Left ventricle myocardium inferior (tissue), 1 donor: ENCODE measurements around the gene ARFGAP3. TPM values are rescaled to one million over a fixed set of nuclear protein-coding genes. Genes with fewer than 3 reads are reported as not detected.

ENCODE experiments used
- DNase-seq: peaks from one replicate; pipeline ENCODE4 v3.0.0-alpha.2; 2020
- H3K27ac ChIP-seq: fragments of 200-600 bp; replicated peaks from 2 replicates; pipeline ENCODE4 v1.8.0; 2021
- H3K27me3 ChIP-seq: fragments of 200-600 bp; 2 replicates; pipeline ENCODE4 v1.8.0; 2021; ENCODE audit warnings: low read depth
- H3K36me3 ChIP-seq: fragments of 200-600 bp; 2 replicates; pipeline ENCODE4 v1.8.0; 2021
- H3K4me1 ChIP-seq: fragments of 200-600 bp; 2 replicates; pipeline ENCODE4 v1.8.0; 2021
- H3K4me3 ChIP-seq: fragments of 200-600 bp; 2 replicates; pipeline ENCODE4 v1.8.0; 2021; ENCODE audit warnings: mild to moderate bottlenecking, moderate library complexity
- H3K9me3 ChIP-seq: fragments of 200-600 bp; replicated peaks from 2 replicates; pipeline ENCODE4 v1.8.0; 2021
- intact Hi-C: fragments of 100-400 bp; cut with micrococcal nuclease; formaldehyde crosslinking; loops from one replicate; pipeline ENCODE4 v1.11.0; 2022
- total RNA-seq: library from RNA; stranded (reverse); fragmentation: NEBNext Ultra II Directional; extraction: Animal tissue kit (Norgen Biotek cat#: 25700); gene quantifications from one replicate; pipeline ENCODE4 v1.2.1, GENCODE V29; 2021
- TF ChIP-seq, protein P1 (sequence below): fragments of 200-600 bp; IDR thresholded peaks from 2 replicates; pipeline ENCODE4 v1.8.0; 2021; ENCODE audit warnings: antibody characterized with exemption, mild to moderate bottlenecking, borderline replicate concordance
- donor health status: DM: no; HTN: yes; CAD: no; lungs with severe emphysema.

The ARFGAP3 gene
- total RNA-seq, 1 donor from 2014 or later, result 26.9 TPM

DNA sequence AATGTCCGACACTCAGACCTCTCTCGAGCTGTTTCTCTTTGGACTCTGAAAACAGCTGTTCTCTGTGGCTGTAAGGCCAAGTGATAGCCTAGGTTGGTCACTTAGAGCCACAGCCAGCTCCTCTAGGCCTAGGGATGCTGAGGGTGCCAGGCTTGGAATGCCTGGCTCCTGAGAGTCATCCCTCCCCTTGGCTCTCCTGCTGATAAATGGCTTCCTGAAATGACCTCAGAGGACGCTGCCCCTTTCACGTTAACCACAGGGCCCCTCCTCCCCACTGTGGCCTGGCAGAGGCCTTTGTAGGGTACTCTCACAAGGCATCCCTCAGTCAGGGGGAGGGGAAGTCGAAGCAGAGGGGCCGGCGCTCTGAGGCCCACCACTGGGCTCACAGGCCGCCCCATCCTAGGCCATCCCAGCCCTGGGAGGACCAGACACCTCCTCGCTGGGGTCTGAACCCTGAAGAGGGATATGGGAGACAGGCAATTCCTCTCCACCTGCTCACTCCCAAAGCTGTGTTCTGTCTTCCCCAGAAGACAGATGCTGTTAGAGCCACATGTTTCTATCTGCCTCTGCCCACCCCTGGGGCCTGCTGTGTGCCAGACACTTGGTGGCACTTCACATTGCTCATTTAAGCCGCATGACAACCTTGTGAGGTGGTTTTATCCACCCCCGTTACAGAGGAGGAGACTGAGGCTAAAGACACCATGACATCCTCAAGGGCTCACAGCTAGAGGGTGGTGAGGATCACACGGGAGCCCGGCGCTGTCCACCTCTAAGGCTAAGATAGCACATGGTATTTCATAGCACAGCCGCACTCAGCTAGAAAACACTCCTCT is 50.9 kb downstream of the ARFGAP3 start:
- intact Hi-C loops, result no loop called here
- Histone ChIP-seq H3K27ac (peak overlapping the region; percentile 75), H3K4me1 (peaks cover 44% of the 10 kb centered on the region), H3K36me3 (peaks cover 89% of the 10 kb centered on the region), H3K9me3 (no peaks in the 10 kb centered on the region), H3K4me3 (no peak overlapping the region), H3K27me3 (no peaks in the 10 kb centered on the region)
- TF ChIP-seq, protein P1, sequence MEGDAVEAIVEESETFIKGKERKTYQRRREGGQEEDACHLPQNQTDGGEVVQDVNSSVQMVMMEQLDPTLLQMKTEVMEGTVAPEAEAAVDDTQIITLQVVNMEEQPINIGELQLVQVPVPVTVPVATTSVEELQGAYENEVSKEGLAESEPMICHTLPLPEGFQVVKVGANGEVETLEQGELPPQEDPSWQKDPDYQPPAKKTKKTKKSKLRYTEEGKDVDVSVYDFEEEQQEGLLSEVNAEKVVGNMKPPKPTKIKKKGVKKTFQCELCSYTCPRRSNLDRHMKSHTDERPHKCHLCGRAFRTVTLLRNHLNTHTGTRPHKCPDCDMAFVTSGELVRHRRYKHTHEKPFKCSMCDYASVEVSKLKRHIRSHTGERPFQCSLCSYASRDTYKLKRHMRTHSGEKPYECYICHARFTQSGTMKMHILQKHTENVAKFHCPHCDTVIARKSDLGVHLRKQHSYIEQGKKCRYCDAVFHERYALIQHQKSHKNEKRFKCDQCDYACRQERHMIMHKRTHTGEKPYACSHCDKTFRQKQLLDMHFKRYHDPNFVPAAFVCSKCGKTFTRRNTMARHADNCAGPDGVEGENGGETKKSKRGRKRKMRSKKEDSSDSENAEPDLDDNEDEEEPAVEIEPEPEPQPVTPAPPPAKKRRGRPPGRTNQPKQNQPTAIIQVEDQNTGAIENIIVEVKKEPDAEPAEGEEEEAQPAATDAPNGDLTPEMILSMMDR, result no peak
- DNase-seq, result no peak

DNA sequence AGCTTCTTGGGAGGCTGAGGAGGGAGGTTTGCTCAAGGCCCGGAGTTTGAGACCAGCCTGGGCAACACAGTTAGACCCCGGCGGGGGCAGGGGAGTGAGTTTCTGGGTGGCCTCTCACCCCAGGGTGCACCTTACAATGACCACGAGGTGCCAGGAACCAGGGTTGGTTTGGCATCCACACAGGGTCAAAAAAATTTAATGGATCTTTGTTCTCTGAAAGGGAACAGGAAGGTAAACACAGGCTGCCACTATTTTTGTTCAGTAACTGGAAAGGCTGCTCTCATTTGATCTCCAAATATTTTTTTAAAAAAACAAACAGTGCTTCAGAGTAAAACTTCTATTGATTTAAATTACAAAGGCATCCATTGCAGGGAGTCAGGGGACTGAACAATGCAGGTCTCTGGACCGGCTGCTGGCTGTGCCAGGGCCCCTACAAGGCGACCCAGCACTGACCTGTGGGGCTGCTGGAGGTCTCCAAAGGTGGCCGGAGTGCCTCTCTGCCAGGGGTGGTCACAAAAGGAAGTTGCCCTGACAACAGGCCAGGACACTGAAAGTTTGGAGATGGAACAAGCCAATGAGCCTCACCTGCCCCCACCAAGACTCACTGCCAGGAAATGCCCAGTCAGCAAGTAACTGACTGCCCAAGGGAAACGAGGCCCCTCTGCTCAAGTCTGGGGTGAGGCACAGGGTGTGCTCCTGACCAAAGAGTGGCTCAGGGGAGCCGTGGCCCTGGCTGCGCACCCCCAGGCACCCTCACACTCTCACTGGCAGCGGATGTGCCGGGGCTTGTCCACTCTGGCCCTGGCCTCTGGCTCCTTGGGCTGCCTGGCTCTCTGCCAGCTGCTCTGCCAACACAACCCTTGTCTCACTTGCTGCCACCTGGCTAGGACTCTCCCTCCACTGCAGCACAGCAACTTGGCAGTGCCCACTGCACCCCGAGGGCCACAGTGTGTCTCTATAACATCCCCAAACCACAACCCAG is 51.8 kb downstream of the ARFGAP3 start:
- Histone ChIP-seq H3K9me3 (no peaks in the 10 kb centered on the region), H3K27ac (peak overlapping the region; percentile 75), H3K4me3 (no peak overlapping the region), H3K4me1 (peaks cover 44% of the 10 kb centered on the region), H3K36me3 (peaks cover 90% of the 10 kb centered on the region), H3K27me3 (no peaks in the 10 kb centered on the region)
- TF ChIP-seq, protein P1, result no peak
- intact Hi-C loops, result no loop called here
- DNase-seq, result peak; percentile 46

DNA sequence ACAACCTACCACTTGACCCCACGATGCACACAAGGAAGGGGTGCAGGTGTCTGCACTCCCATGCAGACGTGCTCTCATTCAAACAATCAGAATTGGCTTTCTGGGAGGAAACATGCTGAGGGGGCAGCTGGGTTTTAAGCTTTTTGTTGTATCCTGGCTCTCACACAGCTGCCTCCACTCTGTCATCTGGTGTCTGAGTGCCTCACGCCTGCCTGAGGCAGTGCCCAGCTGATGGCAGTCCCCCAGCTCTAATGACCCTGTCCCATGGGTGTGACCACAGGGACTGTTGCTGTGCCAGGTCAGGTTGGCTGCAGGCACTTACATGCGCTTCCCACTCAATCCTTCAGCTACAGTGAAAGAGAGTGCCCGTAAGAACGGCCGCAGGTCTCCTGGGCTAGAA is 53.7 kb downstream of the ARFGAP3 start:
- intact Hi-C loops, result no loop called here
- peaks cover 90% of the 10 kb centered on the region for H3K36me3 ChIP-seq
- H3K4me1 ChIP-seq, result peaks cover 40% of the 10 kb centered on the region
- TF ChIP-seq, protein P1, result no peak
- no peak overlapping the region for H3K4me3 ChIP-seq
- H3K27ac ChIP-seq, result peak overlapping the region; percentile 59
- no peaks in the 10 kb centered on the region for H3K27me3 ChIP-seq
- H3K9me3 ChIP-seq, result no peaks in the 10 kb centered on the region
- peak; percentile 58 for DNase-seq

DNA sequence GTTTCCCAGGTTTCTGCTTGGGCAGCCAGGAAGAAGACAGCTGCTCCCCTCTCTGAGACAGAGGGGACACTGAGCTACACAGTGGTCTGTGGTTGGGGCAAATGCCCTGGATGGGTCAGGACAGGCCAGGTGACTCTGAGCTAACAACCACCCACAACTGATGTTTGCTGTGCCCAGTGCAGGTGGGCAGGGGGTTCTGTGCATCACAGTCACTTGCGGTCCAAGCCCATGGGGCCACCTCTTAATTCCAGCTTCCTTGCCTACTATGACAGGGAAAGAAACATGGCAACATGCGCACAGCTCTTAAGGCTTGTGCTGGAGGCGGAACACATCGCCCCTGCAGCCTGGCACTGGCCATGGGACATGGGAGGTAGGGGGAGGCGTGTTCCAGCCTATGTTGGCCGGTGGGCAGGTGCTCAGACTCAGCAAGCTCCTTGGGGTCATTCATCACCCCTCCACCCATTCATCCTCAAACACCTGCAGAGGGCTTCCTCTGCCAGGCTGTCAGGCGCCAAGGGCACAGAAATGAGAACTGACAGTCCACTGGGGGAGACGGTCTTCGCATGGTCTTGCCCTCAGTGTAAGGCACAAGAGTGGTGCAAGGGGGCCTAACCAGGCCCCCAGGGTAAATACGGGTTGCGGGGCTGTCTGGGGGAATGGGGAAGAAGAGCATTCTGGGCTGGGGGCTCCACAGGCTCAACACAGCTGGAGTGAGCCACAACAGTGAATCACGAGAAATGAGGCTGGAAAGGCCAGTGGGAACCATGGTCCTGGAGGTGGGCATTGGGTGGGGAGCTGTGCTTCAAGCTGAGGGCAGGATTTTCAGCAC is 55.6 kb downstream of the ARFGAP3 start:
- H3K9me3 ChIP-seq, result no peaks in the 10 kb centered on the region
- peaks cover 85% of the 10 kb centered on the region for H3K36me3 ChIP-seq
- no peak overlapping the region for H3K27ac ChIP-seq
- TF ChIP-seq, protein P1, result no peak
- no peak for DNase-seq
- no peak overlapping the region for H3K4me3 ChIP-seq
- peaks cover 46% of the 10 kb centered on the region for H3K4me1 ChIP-seq
- no peaks in the 10 kb centered on the region for H3K27me3 ChIP-seq
- intact Hi-C loops, result no loop called here
